NCI-H2227 treated with DMSO at 0.1 percent for 48 hours (cell line): Measurements from ENCODE around the gene ATP11B.

Source experiments
- DNase-seq: peaks from one replicate; lab custom pipeline; 2025; lab: John Stamatoyannopoulos, UW

ATP11B gene

GRCh38 chr3:182954553-182955235 is 161.4 kb downstream of the ATP11B start:
- no peak for DNase-seq

GRCh38 chr3:182957226-182957625 is 163.9 kb downstream of the ATP11B start:
- no peak for DNase-seq

GRCh38 chr3:182957676-182958266 is 164.5 kb downstream of the ATP11B start:
- no peak for DNase-seq

- DNase-seq = peak; percentile 92
Observed at GRCh38 chr3:182959474-182960350, 166.4 kb downstream of the ATP11B start.

GRCh38 chr3:182962166-182962565 is 168.9 kb downstream of the ATP11B start:
- no peak for DNase-seq

DNA sequence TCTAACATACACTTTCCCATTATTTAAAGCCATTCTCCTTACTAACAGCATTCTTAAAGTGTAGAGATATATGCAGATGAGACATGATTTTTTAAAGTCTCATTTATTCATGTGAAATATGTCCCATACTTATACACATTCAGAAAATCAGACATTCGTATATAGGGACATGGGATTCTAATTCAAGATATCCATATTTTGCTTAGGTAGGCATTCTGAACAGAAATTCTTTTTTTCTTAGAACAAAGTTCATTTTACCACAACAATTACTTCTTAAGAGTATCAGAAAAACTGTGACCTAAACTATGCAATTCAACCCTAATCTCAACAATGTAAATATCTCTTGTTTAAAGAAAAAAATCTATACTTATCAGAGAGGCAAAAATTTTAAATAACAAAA is 170.9 kb downstream of the ATP11B start:
- DNase-seq = no peak

- no peak for DNase-seq
Observed at GRCh38 chr3:182965861-182966366, 172.6 kb downstream of the ATP11B start.

GRCh38 chr3:182967218-182968204 is 174.2 kb downstream of the ATP11B start:
- no peak for DNase-seq

DNA sequence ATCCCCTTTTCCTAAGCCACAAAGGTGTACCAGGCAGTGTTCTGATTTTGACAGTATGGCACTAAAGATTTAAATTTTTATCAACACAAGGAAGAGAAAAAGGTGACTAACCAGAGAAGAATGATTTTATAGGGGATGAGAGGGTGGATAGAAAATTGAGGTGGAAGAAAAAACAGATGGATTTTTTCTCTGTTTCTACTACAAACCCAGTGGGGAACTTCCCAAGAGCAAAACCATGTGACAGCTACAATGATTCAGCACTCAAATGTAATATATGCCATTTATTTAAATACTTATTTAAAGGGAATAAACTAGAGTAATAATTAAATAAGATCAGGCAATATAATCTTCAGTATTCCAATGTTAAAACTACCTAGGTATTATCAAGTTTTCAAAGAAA is 176.0 kb downstream of the ATP11B start:
- no peak for DNase-seq

DNA sequence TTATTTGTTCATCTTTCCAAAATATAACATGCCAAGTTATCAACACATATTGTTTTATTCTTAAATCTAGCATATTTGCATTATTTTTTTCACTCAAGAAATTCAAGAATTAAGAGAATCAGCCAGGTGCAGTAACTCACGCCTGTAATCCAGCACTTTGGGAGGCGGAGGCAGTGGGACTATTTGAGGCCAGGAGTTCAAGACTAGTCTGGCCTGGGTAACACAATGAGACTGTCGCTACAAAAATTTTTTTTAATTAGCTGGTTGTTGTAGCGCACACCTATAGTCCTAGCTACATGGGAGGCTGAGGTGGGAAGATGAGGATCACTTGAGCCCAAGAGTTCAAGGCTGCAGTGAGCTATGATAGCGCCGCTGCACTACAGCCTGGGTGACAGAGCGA is 176.5 kb downstream of the ATP11B start:
- no peak for DNase-seq

DNA sequence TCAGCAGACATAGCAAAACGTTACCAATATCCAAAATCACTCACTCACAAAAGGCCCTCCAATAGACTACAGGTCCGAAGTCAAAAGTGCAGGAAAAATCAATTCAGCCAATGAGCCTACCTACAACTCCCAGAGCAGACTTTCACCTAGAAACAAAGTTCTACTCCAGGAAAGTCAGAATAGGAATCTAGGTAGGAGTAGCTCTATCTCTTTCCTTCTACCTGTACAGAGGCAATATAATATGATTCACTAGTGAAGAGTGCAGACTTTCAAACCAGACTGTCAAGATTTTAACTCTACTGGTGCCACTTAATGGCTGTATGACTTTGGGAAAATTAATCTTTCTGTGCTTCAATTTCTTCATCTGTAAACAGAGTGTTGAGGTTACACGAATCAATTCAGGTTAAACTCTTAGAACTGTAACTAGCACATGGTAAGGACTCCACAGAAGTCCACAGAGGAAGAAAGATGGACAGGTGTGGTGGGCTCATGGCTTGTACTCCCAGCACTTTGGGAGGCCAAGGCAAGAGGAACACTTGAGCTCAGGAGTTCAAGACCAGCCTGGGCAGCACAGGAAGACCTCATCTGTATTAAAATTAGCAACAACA is 177.6 kb downstream of the ATP11B start:
- no peak for DNase-seq
